NCI-H510A (cell line): ENCODE results near the gene CDADC1.

Source experiments
- DNase-seq: peaks from one replicate; lab custom pipeline; 2025; lab: John Stamatoyannopoulos, UW

CDADC1 gene

GRCh38 chr13:49295244-49295643, 47.5 kb downstream of the CDADC1 start:
- DNase-seq, result no peak

GRCh38 chr13:49296659-49297058, 48.9 kb downstream of the CDADC1 start:
- no peak for DNase-seq

GRCh38 chr13:49297338-49297737, 49.6 kb downstream of the CDADC1 start:
- DNase-seq, result no peak

- DNase-seq, result no peak
Observed at GRCh38 chr13:49298416-49298815, 50.7 kb downstream of the CDADC1 start.

GRCh38 chr13:49298903-49299605, 51.3 kb downstream of the CDADC1 start:
- DNase-seq, result no peak

- no peak for DNase-seq
Observed at GRCh38 chr13:49300276-49300675, 52.6 kb downstream of the CDADC1 start.

GRCh38 chr13:49300739-49301589, 53.2 kb downstream of the CDADC1 start:
- no peak for DNase-seq

GRCh38 chr13:49302222-49302621, 54.5 kb downstream of the CDADC1 start:
- DNase-seq, result no peak

GRCh38 chr13:49302817-49303216, 55.1 kb downstream of the CDADC1 start:
- no peak for DNase-seq

- DNase-seq, result no peak
Observed at GRCh38 chr13:49303533-49304252, 56.0 kb downstream of the CDADC1 start.

GRCh38 chr13:49304356-49304755, 56.6 kb downstream of the CDADC1 start:
- no peak for DNase-seq

- DNase-seq, result no peak
Observed at GRCh38 chr13:49304763-49305700, 57.3 kb downstream of the CDADC1 start.

GRCh38 chr13:49305792-49306425, 58.2 kb downstream of the CDADC1 start:
- no peak for DNase-seq

GRCh38 chr13:49307365-49307764, 59.6 kb downstream of the CDADC1 start:
- DNase-seq, result no peak

- DNase-seq, result no peak
Observed at GRCh38 chr13:49308097-49308875, 60.6 kb downstream of the CDADC1 start.

- no peak for DNase-seq
Observed at GRCh38 chr13:49308921-49309408, 61.2 kb downstream of the CDADC1 start.

- no peak for DNase-seq
Observed at GRCh38 chr13:49310251-49310650, 62.5 kb downstream of the CDADC1 start.

GRCh38 chr13:49311816-49312215, 64.1 kb downstream of the CDADC1 start:
- DNase-seq, result no peak

GRCh38 chr13:49314344-49314882, 66.7 kb downstream of the CDADC1 start:
- DNase-seq, result no peak

GRCh38 chr13:49315036-49315565, 67.4 kb downstream of the CDADC1 start:
- no peak for DNase-seq
